Medulla oblongata (tissue), 1 donor: ENCODE data around the gene TMEM145.
A peak's percentile ranks its signal among the peaks of the same experiment; 100 is the strongest.

Experiments used
- DNase-seq: peaks from one replicate; pipeline ENCODE4 v3.0.0-alpha.2; 2015; ENCODE audit errors: extremely low spot score

Gene TMEM145

DNA sequence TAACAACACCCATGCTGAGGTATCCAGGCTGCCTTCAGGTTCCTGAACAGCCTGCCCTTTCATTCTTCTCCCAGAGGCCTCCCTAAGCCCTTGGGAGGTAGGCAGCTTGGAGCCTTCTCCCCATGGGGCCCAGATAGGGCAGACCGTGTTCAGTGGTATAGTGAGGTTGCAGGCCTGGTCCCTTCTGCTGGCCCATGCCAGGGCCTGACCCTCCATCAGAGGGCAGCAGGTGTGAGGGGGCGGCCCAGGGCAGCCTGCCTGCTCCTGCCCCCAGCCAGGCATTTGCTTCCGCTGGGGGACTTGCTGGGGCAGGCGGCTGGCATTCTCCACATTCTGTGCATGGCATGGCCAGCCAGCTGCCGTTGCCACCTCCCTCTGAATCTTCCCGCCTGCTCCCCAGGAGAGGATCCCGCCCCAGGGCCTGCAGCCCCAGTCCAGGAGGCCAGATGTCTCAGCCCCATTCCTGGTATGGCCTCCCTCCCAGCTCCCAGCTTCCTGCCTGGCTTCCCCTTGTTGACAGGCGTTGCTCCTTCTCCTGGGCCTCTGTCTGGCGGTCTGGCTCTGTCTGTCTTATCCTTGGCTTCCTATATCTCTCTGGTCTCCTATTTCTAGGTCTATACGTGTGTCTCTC, 35.2 kb upstream of the TMEM145 start:
- no peak for DNase-seq

DNA sequence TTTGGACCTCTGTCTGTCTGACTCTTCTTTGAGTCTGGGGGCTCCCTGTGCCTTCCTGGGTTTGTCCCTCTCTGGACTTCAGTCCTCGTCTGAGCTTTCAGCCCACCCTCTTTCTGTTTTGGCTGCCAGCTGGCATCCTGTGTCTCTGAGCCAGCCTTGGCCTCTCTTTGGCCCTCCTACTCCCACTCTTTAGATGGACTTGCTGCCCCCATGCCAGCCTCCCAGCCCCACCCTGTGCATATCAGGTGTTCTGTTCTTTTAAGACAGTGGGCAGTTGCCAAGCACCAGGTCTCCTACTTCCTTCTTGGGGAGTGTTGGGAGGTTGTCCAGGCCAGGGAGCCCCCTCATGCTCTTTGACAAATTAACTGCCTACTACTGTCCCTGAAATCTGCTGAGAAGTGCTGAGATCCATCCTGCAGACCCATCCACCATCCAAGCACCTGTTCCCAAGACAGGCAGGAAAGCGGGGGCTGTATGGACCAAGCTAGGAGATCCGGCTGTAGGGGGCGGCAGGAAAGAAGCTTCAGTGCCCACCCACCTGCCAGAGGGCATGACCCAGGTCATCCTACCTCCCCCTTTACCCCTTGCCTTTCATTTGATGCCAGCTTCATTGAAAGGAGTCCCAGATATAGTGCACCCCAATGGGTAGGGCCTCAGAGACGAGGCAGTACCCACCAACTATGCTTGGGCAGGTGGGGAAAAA, 34.5 kb upstream of the TMEM145 start:
- DNase-seq: no peak

- DNase-seq: peak; percentile 74
These were observed 33.8 kb upstream of the TMEM145 start for GRCh38 chr19:42279155-42279901.

DNA sequence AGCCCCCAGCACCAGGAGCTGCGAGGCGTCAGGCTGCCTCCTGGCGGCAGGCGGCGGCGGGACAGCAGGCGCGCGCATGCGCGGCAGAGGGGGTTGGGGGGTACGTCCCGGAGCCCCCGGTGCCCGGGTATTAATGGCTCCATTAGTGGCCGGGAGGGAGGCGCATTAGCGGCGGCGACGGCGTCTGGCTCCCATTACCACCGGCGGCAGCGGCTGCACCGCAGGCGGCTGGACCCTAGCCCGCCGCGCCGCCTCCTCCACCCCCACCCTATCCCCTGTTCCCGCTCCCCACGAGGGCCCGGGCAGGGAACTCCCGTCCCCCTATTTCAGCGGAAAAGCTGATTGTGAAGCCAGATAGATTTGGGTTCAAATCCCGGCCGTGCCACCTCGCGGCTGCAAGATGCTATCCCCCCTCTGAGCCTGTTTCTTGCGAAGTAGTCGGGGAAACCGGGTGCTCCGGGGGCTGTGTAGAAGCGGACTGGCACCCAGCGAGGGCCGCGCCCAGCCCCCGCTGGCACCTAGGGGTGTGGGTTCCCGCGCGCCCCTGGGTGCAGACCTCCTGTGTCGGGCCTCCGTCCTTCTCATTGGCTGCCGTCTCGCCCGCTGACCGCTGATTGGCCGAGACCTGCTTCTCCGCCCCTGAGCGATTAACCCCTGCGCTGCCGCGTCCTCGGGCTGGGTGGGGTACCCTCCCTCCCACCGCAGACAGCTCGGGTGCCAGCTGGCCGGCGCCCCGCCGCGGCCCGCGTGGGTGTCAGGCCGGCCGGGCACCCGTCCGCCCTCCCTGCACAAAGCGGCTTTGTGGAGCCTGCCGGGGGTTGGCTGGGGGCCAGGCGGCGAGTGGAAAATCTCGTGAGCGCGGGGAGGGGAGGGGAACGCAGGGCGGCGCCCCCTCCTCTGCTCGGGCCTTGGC, 33.0 kb upstream of the TMEM145 start:
- DNase-seq: peak; percentile 93

DNA sequence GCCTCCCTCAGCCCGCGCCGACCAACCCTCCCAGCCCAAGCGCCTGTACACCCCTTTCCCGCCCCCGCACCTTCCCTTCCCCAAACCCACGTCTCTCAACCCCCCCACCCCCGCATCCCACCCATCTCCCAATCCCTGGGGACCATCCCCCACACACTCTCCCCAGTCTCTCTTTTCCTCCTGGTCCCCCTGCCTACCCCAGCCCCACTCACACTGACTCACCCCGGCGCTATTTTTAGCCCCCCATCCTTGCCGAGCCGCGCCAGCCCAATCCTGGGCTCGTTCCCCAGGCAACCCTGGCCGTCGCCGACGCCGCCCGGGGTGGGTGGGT, 32.3 kb upstream of the TMEM145 start:
- DNase-seq: no peak

DNA sequence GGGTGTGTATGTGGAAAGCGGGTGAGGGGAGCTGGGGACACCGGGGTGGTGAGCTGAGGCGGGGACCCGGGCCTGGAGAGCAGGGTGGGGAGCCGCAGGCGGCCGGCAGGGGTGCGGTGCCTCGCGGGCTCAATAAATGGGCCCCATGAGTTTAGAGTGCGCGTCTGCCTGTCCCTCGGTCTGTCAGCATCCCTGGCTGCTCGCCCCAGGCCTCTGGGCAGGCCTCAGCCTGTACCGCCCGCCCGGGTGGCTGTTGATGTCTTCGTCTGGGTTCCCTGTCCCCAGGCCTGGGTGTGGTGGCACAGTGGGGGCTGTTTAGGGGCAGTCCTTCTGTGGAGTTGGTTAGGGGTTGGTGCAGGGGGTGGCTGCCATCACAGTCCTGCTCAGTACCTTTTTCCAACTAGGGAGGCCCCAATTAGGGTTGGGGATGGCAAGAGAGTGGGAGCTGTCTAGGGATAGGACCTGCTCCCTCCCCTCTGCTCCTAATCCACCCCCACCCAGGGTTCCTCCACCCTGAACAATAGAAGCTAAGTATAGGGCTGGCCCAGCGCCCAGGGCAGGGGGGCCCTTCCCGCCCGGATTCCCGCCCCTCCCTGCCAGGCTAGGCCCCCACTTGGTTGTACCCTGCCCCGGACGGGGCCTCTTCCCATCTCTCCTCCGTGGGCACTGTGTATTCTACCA, 31.8 kb upstream of the TMEM145 start:
- peak; percentile 77 for DNase-seq

DNA sequence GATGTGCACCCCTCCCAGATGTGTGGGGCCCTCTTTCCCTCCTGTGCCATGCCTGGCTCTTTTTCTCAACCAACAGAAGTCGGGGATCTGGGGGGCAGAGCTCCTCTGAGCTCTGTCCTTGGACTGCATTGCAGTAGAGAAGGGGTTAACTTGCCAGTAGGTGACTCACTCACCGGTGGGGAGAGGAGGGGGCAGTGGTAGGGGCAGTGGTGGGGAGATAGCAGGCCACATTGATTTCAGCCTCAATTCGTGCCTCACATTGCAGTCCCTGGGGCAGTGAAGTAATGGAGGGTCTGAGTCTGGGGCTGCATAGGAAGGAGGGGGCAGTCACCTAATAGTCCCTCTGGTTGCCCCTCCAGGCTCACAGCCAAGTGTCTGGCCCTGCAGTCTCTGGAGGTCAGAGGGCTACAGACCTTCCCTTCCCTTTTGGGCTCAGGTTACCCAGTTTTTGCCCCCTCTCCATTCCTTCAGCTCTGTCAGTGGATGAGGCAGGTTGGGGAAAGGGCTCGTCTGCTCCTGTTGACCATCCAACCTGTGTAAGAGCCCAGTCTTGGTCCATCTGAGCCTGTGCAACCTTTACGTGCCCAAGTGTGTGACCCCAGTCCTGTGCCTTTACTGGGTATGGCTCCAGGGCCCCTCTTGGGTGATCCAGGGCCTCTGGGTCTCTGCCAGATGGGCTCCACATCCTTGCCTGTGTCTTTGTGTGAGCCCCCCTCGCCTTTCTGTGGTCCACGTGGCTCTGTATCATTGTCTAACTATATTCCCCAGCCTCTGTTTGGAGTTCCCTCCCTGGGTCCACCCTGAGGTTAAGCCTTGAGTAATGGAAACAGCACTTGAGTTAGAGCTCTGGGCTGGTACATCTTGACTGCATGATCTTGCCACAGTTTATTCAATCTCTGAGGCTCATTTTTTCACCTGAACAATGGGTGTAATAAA, 31.0 kb upstream of the TMEM145 start:
- DNase-seq: peak; percentile 36

DNA sequence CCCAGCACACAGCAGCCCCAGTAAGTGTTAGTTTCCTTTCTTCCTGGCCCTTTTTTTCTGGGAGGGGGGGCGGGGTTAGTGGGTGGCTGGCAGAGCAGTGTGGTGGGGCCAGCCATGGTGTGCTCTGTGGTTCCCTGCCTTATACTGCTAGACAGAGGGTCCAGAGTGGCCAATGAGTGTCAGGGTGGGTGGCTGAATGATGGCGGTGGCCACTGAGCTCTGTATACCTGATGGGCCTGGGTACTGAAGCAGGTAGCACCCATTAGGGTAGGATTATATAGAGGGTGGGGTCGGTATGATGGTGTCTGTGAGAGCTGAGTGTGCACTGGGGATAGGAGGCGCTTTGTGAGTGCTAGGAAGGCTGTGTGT, 30.3 kb upstream of the TMEM145 start:
- DNase-seq: no peak

GRCh38 chr19:42283188-42284065, 29.7 kb upstream of the TMEM145 start:
- peak; percentile 96 for DNase-seq

DNA sequence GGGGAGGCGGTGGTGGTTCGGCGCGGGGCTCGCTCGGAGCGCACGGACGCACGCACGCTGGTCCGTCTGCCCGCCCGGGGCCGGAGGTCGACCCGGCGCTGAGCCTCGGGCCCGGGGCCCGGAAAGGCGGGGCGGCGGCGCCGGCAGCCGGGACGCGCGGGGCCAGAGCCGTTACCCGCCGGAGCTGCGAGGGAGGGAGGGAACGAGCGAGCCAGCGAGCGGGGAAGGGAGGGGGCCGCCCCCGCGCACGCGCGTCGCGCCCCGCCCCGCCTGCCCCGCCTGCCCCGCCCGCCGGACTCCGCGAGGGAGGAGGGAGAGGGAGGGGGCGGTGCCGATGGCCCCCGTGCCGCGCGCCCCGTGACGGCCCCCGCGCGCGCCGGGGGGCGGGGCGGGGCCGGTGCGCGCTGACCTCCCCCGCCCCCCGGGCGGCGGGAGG, 29.0 kb upstream of the TMEM145 start:
- peak; percentile 81 for DNase-seq

GRCh38 chr19:42284591-42285341, 28.3 kb upstream of the TMEM145 start:
- peak; percentile 27 for DNase-seq

- DNase-seq: peak; percentile 17
These were observed 27.6 kb upstream of the TMEM145 start for GRCh38 chr19:42285541-42285941.

GRCh38 chr19:42285988-42286348, 27.1 kb upstream of the TMEM145 start:
- no peak for DNase-seq

GRCh38 chr19:42286349-42287016, 26.6 kb upstream of the TMEM145 start:
- peak; percentile 31 for DNase-seq

DNA sequence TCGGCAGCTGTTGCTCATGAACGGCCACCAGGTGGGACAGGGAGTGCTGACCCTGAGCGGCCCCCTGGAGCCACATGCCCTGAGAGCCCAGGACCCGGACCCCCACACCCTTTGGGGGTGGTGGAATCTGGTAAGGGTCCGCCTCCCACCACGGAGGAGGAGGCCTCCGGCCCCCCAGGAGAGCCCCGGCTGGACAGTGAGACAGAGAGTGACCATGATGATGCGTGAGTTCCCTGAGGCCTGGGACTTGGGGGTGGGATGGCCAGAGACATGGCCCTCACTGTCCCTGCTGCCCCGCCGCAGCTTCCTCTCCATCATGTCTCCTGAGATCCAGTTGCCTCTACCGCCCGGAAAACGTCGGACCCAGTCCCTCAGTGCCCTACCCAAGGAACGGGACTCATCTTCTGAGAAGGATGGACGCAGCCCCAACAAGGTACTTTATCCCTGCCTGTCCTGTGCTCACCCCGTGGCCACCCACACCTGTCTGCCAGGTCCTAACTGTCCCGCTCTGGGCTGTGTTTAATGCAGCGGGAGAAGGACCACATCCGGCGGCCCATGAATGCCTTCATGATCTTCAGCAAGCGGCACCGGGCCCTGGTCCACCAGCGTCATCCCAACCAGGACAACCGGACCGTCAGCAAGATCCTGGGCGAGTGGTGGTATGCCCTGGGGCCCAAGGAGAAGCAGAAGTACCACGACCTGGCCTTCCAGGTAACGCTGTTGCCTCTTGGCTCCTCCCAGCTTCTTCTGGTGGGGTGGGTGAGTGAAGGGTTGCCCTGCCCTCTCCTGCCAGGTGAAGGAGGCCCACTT, 25.9 kb upstream of the TMEM145 start:
- DNase-seq: no peak

DNA sequence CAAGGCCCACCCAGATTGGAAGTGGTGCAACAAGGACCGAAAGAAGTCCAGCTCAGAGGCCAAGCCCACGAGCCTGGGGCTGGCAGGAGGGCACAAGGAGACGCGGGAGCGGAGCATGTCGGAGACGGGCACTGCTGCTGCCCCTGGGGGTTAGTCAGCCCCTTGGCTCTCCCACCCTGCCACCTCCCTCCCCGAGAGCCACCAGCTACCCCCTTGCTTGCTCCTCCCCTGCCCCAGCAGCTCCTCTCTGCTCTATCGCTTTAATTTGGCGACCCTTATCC, 25.3 kb upstream of the TMEM145 start:
- DNase-seq: no peak

- DNase-seq: no peak
These were observed 24.7 kb upstream of the TMEM145 start for GRCh38 chr19:42288387-42288786.
